GM12873 (cell line): ENCODE results near the gene INA.

Experiments
- TF ChIP-seq, protein P1 (sequence below): IDR thresholded peaks from 2 replicates; pipeline ENCODE4 v1.5.1; 2012; ENCODE audit warnings: low read depth, mild to moderate bottlenecking, moderate library complexity, low read length, control low read depth; ENCODE audit not compliant: insufficient read depth; ENCODE audit errors: missing control alignments

The INA gene

DNA sequence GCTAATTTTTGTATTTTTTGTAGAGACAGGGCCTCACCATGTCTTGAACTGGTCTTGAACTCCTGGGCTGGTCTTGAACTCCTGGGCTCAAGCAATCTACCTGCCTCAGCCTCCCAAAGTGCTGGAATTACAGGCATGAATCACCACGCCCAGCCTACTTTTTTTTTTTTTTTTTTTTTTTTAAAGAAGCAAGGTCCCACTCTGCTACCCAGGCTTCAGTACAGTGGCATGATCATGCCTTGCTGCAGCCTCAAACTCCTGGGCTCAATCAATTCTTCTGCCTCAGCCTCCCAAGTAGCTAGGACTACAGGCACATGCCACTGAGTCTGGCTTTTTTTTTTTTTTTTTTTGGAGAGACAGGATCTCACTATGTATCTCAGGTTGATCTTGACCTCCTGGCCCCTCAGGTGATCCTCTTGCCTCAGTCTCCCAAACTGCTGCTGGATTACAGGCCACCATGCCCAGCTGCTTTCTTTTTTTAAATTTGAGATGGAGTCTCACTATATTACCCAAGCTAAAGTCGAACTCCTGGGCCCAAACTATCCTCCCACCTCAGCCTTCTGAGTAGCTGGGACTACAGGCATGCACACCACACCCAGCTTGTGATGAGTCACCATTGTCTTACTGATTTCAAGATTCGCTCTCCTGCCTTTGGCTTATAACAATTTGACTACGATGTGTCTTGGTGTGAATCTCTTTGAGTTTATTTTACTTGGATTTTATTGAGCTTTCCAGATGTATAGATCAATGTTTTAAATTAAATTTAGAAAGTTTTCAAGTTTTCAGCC is 22.2 kb upstream of the INA start:
- TF ChIP-seq, protein P1, sequence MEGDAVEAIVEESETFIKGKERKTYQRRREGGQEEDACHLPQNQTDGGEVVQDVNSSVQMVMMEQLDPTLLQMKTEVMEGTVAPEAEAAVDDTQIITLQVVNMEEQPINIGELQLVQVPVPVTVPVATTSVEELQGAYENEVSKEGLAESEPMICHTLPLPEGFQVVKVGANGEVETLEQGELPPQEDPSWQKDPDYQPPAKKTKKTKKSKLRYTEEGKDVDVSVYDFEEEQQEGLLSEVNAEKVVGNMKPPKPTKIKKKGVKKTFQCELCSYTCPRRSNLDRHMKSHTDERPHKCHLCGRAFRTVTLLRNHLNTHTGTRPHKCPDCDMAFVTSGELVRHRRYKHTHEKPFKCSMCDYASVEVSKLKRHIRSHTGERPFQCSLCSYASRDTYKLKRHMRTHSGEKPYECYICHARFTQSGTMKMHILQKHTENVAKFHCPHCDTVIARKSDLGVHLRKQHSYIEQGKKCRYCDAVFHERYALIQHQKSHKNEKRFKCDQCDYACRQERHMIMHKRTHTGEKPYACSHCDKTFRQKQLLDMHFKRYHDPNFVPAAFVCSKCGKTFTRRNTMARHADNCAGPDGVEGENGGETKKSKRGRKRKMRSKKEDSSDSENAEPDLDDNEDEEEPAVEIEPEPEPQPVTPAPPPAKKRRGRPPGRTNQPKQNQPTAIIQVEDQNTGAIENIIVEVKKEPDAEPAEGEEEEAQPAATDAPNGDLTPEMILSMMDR: no peak

DNA sequence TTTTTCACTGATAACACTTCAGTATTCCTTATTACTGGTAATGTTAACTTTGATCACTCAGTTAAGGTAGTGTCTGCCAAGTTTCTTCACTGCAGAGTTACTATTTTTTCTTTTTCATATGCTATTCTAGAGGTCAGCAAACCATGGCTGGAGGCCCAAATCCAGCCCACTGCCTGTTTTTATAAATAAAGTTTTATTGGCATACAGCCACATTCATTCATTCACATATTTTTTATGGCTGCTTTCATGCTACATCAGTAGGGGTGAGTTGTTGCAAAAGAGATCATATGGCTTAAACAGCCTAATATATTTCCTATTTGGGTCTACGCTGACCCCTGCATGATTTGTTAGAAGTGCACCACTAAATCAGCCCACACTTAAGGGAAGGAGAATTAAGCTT is 20.3 kb upstream of the INA start:
- TF ChIP-seq, protein P1: no peak

DNA sequence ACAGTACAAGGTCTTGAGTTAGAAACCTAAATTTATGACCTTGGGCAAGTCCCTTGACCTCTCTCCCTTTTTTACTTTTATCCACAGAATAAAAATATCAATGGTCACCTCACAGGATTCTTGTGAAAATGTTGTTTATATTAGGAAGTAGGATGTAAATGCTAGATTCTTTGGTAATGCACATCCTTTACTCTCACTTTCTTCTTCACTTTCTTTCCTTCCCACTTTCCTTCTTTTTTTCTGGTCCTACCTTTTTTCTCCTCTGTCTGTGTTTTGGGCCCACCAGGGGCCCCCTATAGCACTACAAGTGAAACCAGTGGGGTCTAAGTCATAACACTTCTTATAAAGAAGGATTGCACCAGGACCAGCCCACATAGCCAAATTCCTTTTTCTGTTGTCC is 19.1 kb upstream of the INA start:
- TF ChIP-seq, protein P1: no peak

DNA sequence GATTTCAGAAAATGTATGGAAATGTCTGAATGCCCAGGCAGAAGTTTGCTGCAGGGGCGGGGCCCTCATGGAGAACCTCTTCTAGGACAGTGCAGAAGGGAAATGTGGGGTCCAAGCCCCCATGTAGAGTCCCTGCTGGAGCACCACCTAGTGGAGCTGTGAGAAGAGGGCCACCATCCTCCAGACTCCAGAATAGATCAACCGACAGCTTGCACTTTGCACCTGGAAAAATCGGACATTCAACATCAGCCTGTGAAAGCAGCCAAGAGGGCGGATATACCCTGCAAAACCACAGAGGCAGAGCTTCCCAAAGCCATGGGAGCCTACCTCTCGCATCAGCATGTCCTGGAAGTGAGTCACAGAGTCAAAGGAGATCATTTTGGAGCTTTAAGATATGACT is 16.9 kb upstream of the INA start:
- TF ChIP-seq, protein P1: no peak

DNA sequence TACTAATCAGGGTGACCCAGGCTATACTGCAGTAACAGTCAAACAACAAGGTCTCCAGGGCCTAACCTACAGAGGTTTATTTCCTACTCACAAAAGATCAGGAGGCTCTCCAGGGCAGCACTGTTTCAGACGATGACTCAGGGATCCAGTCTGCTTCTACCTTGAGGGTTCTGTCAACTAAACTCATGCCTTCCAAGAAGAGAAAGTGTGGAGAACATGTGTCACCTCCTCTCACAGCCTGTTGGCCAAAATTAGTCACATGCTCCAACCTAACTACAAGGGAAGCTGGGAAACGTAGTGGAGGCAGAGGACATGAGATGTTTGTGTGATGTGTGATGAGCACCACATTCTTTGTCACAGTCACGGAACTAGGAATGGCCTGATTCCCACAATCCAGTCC is 14.7 kb upstream of the INA start:
- TF ChIP-seq, protein P1: no peak

DNA sequence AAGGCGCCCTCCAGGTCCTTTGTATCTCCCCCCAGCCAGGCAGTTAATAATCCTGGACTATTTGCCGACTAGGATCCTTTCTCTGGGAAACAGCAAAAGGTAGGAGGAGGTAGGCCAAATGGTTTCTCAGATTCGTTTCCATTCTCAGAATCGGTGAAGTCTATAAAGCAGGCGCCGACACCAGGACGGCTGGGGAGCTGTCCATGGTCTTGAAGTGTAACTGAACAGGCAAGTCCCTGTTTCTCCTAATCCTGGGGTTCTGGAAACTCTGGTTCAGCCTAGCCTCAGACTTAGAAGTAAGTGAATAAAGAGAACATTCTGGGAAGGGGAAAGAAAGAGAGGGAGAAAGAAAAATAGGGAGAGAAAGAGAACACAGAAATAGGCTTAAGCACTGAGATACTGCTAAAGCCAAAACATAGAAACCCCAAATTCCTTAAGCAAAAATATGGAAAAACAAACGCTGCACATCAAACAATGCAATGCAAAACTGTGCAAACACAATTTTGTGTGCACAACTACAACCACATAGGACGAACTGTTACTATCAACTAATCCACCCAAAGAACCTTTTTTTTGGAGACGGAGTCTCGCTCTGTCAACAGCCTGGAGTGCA is 11.1 kb upstream of the INA start:
- TF ChIP-seq, protein P1: no peak

DNA sequence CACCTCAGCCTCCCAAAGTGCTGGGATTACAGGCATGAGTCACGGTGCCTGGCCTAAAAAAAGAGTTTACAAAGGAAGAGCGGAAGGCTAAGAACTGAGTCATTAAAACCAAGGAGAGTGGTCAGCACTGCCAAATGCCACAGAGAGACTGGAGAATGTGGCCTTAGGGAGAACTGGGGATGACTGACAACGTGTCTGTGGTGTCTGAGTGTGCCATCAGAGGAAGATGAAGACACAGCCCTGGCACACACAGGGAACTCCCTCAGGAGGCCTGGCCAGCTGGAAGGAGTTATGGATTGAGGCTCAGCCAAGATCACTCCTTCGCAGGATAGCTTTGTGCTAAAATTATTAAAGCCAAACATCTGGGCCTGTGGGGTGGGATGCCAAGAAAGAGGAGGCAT is 3.9 kb upstream of the INA start:
- TF ChIP-seq, protein P1: no peak
